Activated CD8-positive, alpha-beta T cell treated with anti-CD3 and anti-CD28 coated beads, Interleukin-2, amount 10 ng/mL, durations not matched to agents 7 days and 5 days (primary cell): Measurements from ENCODE around the gene KAZALD1. TPM values are rescaled to one million over a fixed set of nuclear protein-coding genes. Genes with fewer than 3 reads are reported as not detected.

Experiments
- ATAC-seq: fragments of 150-1000 bp; cut with Tn5 transposase; one replicate; pipeline ENCODE4 v1.10.0; 2021; ENCODE audit warnings: moderate library complexity
- CTCF ChIA-PET: fragments of 350-600 bp; sonication (Branson Sonifier 250); formaldehyde crosslinking; loops from one replicate; lab custom pipeline; 2021; ENCODE audit warnings: antibody characterized with exemption; lab: Charles Lee
- POLR2A ChIA-PET: fragments of 350-600 bp; sonication (Branson Sonifier 250); formaldehyde crosslinking; loops from one replicate; lab custom pipeline; 2021; ENCODE audit warnings: antibody characterized with exemption; lab: Charles Lee
- DNase-seq: peaks from one replicate; pipeline ENCODE4 v3.0.0-alpha.2; 2020
- H3K27ac Mint-ChIP-seq: one replicate; pipeline ENCODE4 v1.8.0; 2021; ENCODE audit warnings: mild to moderate bottlenecking, mixed read lengths
- H3K27me3 Mint-ChIP-seq: one replicate; pipeline ENCODE4 v1.8.0; 2021; ENCODE audit warnings: low read depth, mixed read lengths
- H3K36me3 Mint-ChIP-seq: one replicate; pipeline ENCODE4 v1.8.0; 2021; ENCODE audit warnings: low read depth, mixed read lengths
- H3K4me1 Mint-ChIP-seq: one replicate; pipeline ENCODE4 v1.8.0; 2021; ENCODE audit warnings: low read depth, mixed read lengths
- H3K4me3 Mint-ChIP-seq: one replicate; pipeline ENCODE4 v1.8.0; 2021; ENCODE audit warnings: mild to moderate bottlenecking, mixed read lengths
- H3K9me3 Mint-ChIP-seq: one replicate; pipeline ENCODE4 v1.8.0; 2022; ENCODE audit warnings: mixed read lengths; ENCODE audit not compliant: insufficient read depth
- total RNA-seq, 2 experiments: library from RNA; stranded (reverse); gene quantifications; one replicate each; pipeline ENCODE4 v1.2.3, GENCODE V29; 2021

Gene KAZALD1
- total RNA-seq, 2 experiments from 2014 or later = 0.18 TPM; not detected in 1

DNA sequence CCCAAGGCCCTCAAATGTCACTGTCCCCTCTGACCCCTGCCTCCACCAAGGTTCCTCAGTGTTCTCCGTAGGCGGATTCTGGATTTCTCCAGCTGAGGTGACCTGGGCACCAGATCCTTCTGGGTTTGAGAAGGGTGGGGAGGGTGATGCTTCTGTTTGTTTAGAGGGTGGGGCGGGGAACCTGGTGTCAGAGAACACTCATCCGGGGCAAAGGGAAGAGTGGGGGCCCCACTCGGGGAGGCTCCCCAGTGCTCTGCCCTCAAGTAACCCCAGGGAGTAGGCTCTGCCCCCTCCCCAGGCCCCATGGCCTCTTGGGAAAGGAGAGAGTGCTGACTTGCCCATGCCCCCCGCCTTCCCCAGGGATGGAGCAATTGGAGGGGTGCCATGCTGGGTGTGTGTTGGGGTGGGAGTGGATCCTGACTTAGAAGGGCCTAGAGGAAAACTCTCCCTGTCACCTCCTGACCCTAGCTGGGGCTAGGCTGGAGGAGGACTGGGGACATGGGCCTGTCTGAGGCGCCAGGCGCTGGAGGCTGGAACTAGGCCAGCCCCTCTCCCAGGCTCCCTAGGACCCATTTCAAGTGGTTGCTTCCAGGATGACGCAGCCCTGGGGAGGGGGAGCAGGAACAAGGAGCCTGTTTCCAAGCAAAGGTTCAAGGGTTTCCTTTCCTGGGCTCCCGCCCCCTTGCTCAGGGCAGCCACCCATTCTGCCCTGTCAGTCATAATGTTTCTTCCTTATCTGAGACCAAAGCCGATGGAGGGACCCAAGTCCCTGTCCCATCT, 27.9 kb downstream of the KAZALD1 start:
- Mint-ChIP-seq H3K27me3 (peaks cover 44% of the 10 kb centered on the region), H3K36me3 (no peaks in the 10 kb centered on the region), H3K9me3 (no peaks in the 10 kb centered on the region), H3K27ac (no peak overlapping the region), H3K4me1 (no peaks in the 10 kb centered on the region), H3K4me3 (no peak overlapping the region)
- no peak for ATAC-seq
- DNase-seq = no peak
- ChIA-PET POLR2A (no interaction called here), CTCF (interaction anchor here (8.1 to 15.4 kb wide), 2 partner anchors 7 to 53 kb away, joined by 44 to 355 read pairs; no protein-coding TSS in a partner anchor)

DNA sequence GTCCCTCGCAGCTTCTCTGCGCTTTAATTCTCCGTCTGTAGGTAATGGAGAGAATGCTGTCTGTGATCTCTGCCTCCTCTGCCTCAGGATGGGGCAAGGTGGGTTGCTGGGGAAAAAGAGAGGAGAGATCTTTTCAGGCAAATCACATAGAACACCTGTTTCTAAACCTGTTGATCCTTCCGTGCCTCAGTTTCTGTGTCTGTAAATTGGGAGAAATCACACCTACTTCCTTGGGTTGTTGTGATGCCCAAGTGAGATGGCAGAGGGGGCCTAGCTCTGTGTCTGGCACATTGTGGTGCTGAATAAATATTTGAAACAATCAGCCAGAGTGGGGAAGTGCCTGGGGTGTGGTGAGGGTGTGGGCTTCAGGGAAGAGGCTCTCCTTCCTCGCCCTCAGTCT, 28.8 kb downstream of the KAZALD1 start:
- Mint-ChIP-seq H3K36me3 (no peaks in the 10 kb centered on the region), H3K9me3 (no peaks in the 10 kb centered on the region), H3K27ac (no peak overlapping the region), H3K4me1 (no peaks in the 10 kb centered on the region), H3K27me3 (peaks cover 44% of the 10 kb centered on the region), H3K4me3 (no peak overlapping the region)
- ChIA-PET POLR2A (no interaction called here), CTCF (interaction anchor here (15.4 kb wide), 1 partner anchor 52 kb away, joined by 355 read pairs; no protein-coding TSS in a partner anchor)
- ATAC-seq (no peak), DNase-seq (no peak)

DNA sequence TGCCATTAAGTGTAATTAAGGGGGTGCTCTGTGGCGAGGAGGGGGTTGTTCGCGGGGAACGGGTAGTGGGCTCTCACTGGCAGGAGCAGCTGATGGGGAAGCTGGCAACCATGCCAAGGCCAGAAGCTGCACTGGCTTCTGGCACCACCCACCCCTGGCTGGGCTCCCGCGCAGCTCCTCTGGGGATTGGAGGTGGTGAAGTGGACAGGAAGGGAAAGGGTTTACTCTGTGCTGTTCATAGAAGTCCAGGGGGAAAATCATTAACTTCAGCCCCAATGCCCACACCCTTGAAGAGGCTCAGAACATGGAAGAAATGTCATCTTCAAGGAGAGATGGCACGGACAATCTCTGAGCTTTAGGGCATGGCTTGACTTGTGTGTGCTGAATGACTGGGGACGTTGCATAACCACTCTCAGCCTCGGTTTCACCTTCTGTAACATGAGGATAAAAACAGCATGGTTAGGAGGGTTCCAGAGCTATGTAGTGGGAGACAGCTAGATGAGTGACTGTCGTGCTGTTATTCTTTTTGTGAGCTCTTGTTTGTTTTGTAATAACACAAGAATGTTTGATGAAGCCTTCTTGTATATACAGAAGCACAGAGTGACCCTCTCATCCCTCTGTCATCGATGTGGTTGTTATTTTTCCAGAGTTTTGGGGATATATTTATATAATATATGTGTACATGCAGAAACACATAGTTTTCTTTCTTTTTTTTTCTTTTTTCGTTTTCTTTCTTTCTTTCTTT, 29.9 kb downstream of the KAZALD1 start:
- ChIA-PET POLR2A (no interaction called here), CTCF (interaction anchor here (1.5 to 15.4 kb wide), 2 partner anchors 51 to 73 kb away, joined by 4 to 355 read pairs; no protein-coding TSS in a partner anchor)
- Mint-ChIP-seq H3K36me3 (no peaks in the 10 kb centered on the region), H3K27me3 (peaks cover 39% of the 10 kb centered on the region), H3K4me1 (no peaks in the 10 kb centered on the region), H3K4me3 (no peak overlapping the region), H3K27ac (no peak overlapping the region), H3K9me3 (no peaks in the 10 kb centered on the region)
- DNase-seq (no peak), ATAC-seq (no peak)

- H3K36me3 Mint-ChIP-seq = no peaks in the 10 kb centered on the region
- no peak for DNase-seq
- ChIA-PET POLR2A (no interaction called here), CTCF (interaction anchor here (0.9 to 15.4 kb wide), 2 partner anchors 43 to 50 kb away, joined by 3 to 355 read pairs; no protein-coding TSS in a partner anchor)
- no peak for ATAC-seq
- H3K4me1 Mint-ChIP-seq = no peaks in the 10 kb centered on the region
- no peaks in the 10 kb centered on the region for H3K9me3 Mint-ChIP-seq
- no peak overlapping the region for H3K4me3 Mint-ChIP-seq
- peaks cover 37% of the 10 kb centered on the region for H3K27me3 Mint-ChIP-seq
- H3K27ac Mint-ChIP-seq = no peak overlapping the region
Measured at GRCh38 chr10:101092881-101093354, 31.1 kb downstream of the KAZALD1 start.

DNA sequence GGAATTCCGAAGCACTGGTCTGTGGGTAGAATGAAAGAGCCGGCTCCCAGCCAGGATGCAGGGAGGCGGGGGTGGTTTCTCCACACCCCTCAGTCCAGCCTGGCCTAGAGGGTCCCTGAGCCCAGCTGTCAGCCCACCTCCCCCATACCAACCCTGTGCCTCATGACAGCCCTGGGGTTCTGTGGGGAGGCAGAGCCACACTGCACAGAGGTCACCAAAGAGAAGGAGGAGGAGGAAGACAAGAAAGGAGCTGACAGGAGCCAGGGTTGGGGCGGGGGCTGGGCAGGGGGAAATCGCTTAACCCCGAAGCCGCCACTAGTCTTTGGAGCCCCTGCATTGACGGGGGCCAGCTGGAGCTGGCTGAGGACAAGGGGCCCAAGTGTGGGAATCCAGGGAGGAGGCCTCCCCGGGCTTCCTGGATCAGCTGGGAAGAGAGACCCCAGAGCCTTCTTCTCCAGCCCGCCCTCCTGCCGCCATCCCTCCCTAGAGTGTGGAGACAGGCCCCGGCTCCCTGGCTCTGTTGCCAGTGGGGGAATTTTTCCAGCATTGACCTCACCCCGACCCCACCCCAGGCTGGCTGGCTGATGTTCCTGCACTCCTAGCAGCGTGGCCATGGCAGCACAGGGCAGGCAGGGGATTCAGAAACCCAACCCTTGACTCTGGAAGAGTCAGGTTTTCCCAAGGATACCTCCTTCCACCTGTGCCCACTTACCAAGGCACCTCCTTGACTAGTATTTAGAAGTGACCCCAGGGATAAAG, 32.5 kb downstream of the KAZALD1 start:
- Mint-ChIP-seq H3K4me1 (no peaks in the 10 kb centered on the region), H3K27ac (no peak overlapping the region), H3K27me3 (peaks cover 29% of the 10 kb centered on the region), H3K9me3 (no peaks in the 10 kb centered on the region), H3K36me3 (no peaks in the 10 kb centered on the region), H3K4me3 (no peak overlapping the region)
- POLR2A ChIA-PET = no interaction called here
- no peak for DNase-seq
- CTCF ChIA-PET = interaction anchor here (1.3 to 15.4 kb wide), 8 partner anchors 9 to 67 kb away, joined by 3 to 355 read pairs (median 12); no protein-coding TSS in a partner anchor
- no peak for ATAC-seq

GRCh38 chr10:101095004-101095403, 33.2 kb downstream of the KAZALD1 start:
- Mint-ChIP-seq H3K36me3 (no peaks in the 10 kb centered on the region), H3K9me3 (no peaks in the 10 kb centered on the region), H3K27ac (no peak overlapping the region), H3K4me1 (no peaks in the 10 kb centered on the region), H3K27me3 (peaks cover 34% of the 10 kb centered on the region), H3K4me3 (no peak overlapping the region)
- ChIA-PET CTCF (interaction anchor here (0.6 to 15.4 kb wide), 24 partner anchors 10 to 256 kb away, joined by 3 to 355 read pairs (median 5); partner anchors contain the start of gene SEMA4G), POLR2A (interaction anchor here (1.4 to 2.1 kb wide), 2 partner anchors 47 to 64 kb away, joined by 4 to 9 read pairs; partner anchors contain the start of genes PDZD7 and SFXN3)
- no peak for DNase-seq
- ATAC-seq = no peak

DNA sequence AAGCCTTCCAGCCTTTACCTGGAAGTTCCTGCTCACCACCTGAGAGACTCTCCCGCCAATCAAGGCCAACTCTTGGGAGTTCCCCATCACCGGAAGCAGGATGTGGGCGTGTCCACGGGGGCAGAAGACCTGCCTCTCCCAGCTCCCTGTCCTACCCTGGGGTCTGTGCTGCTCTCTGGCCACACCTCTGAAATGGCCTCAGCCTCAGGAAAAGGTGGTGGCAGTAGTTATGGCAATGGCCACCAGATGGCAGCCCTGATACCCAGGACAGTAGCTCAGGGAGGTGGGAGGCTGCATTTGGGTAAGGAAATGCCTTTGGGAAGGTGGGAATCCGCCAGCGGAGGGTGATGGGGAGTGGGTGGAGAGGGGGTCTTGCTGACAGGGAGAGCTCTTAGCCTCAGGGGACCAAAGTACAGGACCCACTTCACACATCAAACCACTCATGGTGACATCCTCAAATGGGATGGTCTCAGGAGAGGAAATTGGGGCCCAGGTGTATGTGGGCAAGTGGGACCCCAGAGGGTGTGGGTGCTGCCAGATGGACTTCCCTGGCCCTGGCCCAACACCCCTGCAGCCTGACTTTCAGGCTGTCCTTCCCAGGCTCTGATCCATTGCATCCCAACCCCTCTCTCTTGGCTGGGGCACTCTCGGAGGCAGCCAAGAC, 33.9 kb downstream of the KAZALD1 start:
- POLR2A ChIA-PET = interaction anchor here (1.4 to 2.1 kb wide), 2 partner anchors 46 to 65 kb away, joined by 4 to 9 read pairs; partner anchors contain the start of genes PDZD7 and SFXN3
- Mint-ChIP-seq H3K9me3 (no peaks in the 10 kb centered on the region), H3K27ac (no peak overlapping the region), H3K4me1 (no peaks in the 10 kb centered on the region), H3K27me3 (peaks cover 34% of the 10 kb centered on the region), H3K36me3 (no peaks in the 10 kb centered on the region), H3K4me3 (no peak overlapping the region)
- peak; percentile 79 for DNase-seq
- peak; percentile 90 for ATAC-seq
- CTCF ChIA-PET = interaction anchor here (0.6 to 15.4 kb wide), 30 partner anchors 10 to 257 kb away, joined by 3 to 355 read pairs (median 4); partner anchors contain the start of gene SEMA4G

- Mint-ChIP-seq H3K27ac (no peak overlapping the region), H3K27me3 (peaks cover 31% of the 10 kb centered on the region)
- no peak for ATAC-seq
Measured at GRCh38 chr10:101096378-101096777, 34.6 kb downstream of the KAZALD1 start.

DNA sequence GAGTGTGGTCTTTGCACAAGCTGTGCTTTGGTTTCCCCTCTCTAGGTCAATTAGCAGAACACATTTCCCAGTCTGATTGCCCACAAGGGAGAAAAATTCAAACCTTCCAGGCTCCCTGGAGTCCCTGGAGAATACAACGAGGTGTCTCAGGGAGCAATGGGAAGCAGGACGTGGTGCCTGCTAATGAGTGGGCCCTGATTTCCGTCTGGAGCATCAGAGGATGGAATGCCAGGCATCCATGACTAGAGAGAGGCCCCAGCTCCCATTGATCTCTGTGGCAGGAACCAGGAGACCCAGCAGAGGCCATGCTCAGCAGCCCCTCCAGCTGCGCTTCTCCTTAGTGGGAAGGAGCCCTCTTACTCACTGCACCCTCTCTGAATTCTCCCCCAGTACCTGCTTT, 36.1 kb downstream of the KAZALD1 start:
- Mint-ChIP-seq H3K4me1 (no peaks in the 10 kb centered on the region), H3K27ac (no peak overlapping the region), H3K27me3 (peaks cover 34% of the 10 kb centered on the region), H3K9me3 (no peaks in the 10 kb centered on the region), H3K36me3 (no peaks in the 10 kb centered on the region), H3K4me3 (no peak overlapping the region)
- ChIA-PET POLR2A (no interaction called here), CTCF (interaction anchor here (1.7 to 15.4 kb wide), 5 partner anchors 12 to 64 kb away, joined by 4 to 355 read pairs (median 12); no protein-coding TSS in a partner anchor)
- no peak for ATAC-seq
- no peak for DNase-seq

More at GRCh38 chr10:101096378-101096777, 34.6 kb downstream of the KAZALD1 start:
- no peaks in the 10 kb centered on the region for H3K9me3 Mint-ChIP-seq
- no peak overlapping the region for H3K4me3 Mint-ChIP-seq
- H3K36me3 Mint-ChIP-seq = no peaks in the 10 kb centered on the region
- POLR2A ChIA-PET = interaction anchor here (1.4 to 2.1 kb wide), 2 partner anchors 45 to 65 kb away, joined by 4 to 9 read pairs; partner anchors contain the start of genes PDZD7 and SFXN3
- CTCF ChIA-PET = interaction anchor here (1.1 to 15.4 kb wide), 18 partner anchors 9 to 117 kb away, joined by 3 to 355 read pairs (median 6); no protein-coding TSS in a partner anchor
- H3K4me1 Mint-ChIP-seq = no peaks in the 10 kb centered on the region
- DNase-seq = no peak

DNA sequence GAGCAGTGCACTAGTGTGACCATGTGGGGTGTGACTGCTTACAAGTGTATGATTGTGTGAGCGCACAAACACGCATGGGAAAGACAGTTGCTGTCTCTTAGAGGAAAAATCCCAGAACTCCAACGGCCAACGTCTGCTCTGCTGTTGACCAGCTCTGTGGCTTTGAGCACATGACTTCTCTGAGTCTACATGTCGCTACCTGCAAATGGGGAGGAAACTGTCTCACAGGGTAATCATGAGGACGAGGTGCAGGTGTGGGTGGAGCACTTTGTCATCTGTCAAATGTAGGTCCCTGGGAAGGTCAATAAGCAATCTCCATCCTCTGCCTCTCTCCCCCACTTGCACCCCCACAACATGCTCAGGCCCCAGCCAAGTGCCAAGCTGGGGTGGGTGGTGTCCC, 38.1 kb downstream of the KAZALD1 start:
- POLR2A ChIA-PET = no interaction called here
- no peak for ATAC-seq
- Mint-ChIP-seq H3K27ac (no peak overlapping the region), H3K4me3 (no peak overlapping the region), H3K4me1 (no peaks in the 10 kb centered on the region), H3K27me3 (peaks cover 26% of the 10 kb centered on the region), H3K9me3 (no peaks in the 10 kb centered on the region), H3K36me3 (no peaks in the 10 kb centered on the region)
- CTCF ChIA-PET = interaction anchor here (15.4 kb wide), 1 partner anchor 43 kb away, joined by 355 read pairs; no protein-coding TSS in a partner anchor
- DNase-seq = no peak
